ENCODE data around the gene GMPPA. TPM values are rescaled to one million over a fixed set of nuclear protein-coding genes. Genes with fewer than 3 reads are reported as not detected.

The GMPPA gene
- total and polyA plus RNA-seq, 9 of the 15 experiments (the other 6 are each of a cell fraction or from before 2014, with no cell fraction given), result 7.0 to 101 (median 66.7) TPM

DNA sequence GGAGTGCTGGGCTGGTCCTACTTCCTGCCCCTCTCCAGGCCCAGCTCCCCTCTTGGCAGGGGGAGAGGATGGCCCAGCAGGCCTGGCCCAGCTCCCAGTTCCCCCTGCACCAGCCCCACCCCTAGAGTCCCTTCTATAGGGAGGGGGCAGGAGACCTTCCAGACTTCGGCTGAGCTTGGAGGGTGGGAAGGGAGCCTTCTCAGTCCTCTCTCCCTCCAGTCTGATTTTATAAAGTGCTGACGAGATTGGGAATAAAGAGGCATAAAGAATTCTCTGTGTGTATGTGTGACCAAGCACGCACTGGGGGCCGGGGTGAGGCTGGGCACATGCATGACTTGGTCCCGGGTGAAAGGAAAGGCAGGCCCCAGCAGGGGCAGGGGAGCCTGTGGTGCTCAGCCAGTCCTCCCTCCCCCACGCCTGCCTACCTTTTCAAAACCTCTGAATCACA is 39.8 kb downstream of the GMPPA start (continued):
- TF ChIP-seq, protein P1, sequence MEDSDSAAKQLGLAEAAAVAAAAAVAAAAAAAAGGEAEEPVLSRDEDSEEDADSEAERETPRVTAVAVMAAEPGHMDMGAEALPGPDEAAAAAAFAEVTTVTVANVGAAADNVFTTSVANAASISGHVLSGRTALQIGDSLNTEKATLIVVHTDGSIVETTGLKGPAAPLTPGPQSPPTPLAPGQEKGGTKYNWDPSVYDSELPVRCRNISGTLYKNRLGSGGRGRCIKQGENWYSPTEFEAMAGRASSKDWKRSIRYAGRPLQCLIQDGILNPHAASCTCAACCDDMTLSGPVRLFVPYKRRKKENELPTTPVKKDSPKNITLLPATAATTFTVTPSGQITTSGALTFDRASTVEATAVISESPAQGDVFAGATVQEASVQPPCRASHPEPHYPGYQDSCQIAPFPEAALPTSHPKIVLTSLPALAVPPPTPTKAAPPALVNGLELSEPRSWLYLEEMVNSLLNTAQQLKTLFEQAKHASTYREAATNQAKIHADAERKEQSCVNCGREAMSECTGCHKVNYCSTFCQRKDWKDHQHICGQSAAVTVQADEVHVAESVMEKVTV (CRISPR knock-in tag; IDR thresholded peaks at IDR 0.05), result no peak

DNA sequence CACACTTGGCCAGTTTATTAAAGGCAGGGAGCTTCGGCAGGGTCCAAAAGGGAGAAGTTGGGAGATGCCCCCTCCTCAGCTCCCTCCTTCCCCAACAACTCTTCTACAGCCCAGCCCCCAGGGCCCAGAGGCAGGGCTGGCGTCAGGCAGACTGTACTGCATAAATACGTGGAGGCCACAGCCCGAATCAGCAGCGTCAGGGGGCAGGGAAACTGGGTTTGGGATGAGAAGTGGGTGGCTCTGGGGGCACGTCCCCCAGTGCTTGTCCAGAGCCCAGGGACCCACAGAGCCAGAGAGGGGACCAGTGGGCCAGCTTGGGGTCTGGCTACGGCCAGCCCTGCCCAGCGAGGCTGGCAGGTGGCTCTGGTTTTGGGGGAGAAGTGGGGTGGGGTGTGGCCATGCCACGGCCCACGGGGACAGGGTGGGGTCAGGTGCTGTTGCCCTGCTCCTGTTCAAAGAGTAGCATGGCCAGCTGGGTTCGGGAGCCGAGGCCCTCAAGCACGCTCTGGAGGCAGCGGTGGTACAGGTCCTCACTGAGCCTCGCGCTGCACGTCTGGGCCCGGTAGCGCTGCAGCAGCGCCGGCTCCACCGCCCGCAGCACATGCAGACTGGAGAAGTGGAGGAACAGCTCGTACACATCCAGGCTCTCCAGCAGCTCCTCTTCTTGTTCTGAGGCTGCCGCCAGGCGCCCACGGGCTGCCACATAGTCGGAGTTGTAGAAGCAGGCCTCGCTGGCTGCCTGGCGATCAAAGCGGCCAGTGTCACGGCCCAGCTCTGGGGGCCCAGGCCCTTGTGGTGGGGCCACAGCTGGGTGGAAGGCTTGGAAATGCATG is 40.5 kb downstream of the GMPPA start:
- H3K27me3 ChIP-seq (ENCODE audit: control insufficient read depth in 2 of 2, insufficient read depth in 2 of 2, low read length in 2 of 2), result no peaks in the 10 kb centered on the region

More for the DNA sequence above, 40.5 kb downstream of the GMPPA start:
- ChIA-PET CTCF (ENCODE audit: low intra/inter-chr PET ratio) (interaction anchor here (0.8 kb wide), 1 partner anchor 56 kb away, joined by 3 read pairs; no protein-coding TSS in a partner anchor), POLR2A (interaction anchor here (0.6 to 0.8 kb wide), 3 partner anchors 12 to 122 kb away, joined by 3 to 4 read pairs (median 3); no protein-coding TSS in a partner anchor)
- intact Hi-C loops (cut with micrococcal nuclease), result no loop called here
- ATAC-seq (no peak), FAIRE-seq (no peak), DNase-seq (ENCODE audit: extremely low read depth in 1 of 4, low spot score in 3 of 4) (no peak)
- Histone ChIP-seq H3K9me1 (ENCODE audit: control insufficient read depth, insufficient read depth, low read length) (no peaks in the 10 kb centered on the region), H3K4me2 (ENCODE audit: insufficient read depth, low read length) (no peak overlapping the region), H3K4me3 (no peak overlapping the region), H3K36me3 (ENCODE audit: control insufficient read depth, insufficient read depth, low read length) (peaks cover 41% of the 10 kb centered on the region; the same call in 2 of the 3 replicates), H3K9ac (ENCODE audit: insufficient read depth in 1 of 2, low read depth in 2 of 2, low read length in 2 of 2) (no peak overlapping the region; a peak in 1 of 4 replicates), H2AFZ (ENCODE audit: low read depth, low read length) (no peak overlapping the region), H3K79me2 (ENCODE audit: control insufficient read depth, insufficient read depth, low read length) (peaks cover 17% of the 10 kb centered on the region), H3K4me1 (replicated peaks in 1 of 2; ENCODE audit: control insufficient read depth in 2 of 2, insufficient read depth in 2 of 2, low read length in 2 of 2) (peaks cover 0 to 67% of the 10 kb centered on the region in 2 experiments; a peak in 3 of 5 replicates), H3K27ac (ENCODE audit: extremely low read depth, low read depth, low read length) (no peak overlapping the region), H4K20me1 (replicated peaks; ENCODE audit: control insufficient read depth, insufficient read depth, low read length) (peaks cover 18% of the 10 kb centered on the region; the same call in 1 of the 2 replicates), H3K9me3 (replicated peaks; ENCODE audit: control insufficient read depth, insufficient read depth, low read depth, low read length) (no peaks in the 10 kb centered on the region)
- no peak for TF ChIP-seq ZNF3 (CRISPR knock-in tag; IDR thresholded peaks at IDR 0.05)
- TF ChIP-seq TFAP4 (CRISPR knock-in tag; IDR thresholded peaks at IDR 0.05; ENCODE audit: borderline replicate concordance), result no peak
- TF ChIP-seq POLR2G (IDR thresholded peaks at IDR 0.05; ENCODE audit: low read depth, low read length), result peak; percentile 53
- TF ChIP-seq POU5F1 (IDR thresholded peaks at IDR 0.05; ENCODE audit: borderline replicate concordance, low read depth, low read length, partially characterized antibody), result no peak
- TF ChIP-seq ZBTB33 (CRISPR knock-in tag; IDR thresholded peaks at IDR 0.05), result peak; percentile 61
- in situ Hi-C loops (cut with MboI), result no loop called here
- BruUV-seq (replicated peaks), result no TSS peak
- WGBS (ENCODE audit: insufficient coverage, low coverage, missing lambda C conversion rate), result 90% methylated on average over 11 of the region's 32 CpGs

All from K562 (cell line).